Activated T-cell treated with anti-CD3 and anti-CD28 coated beads for 1 hour (primary cell): ENCODE measurements around the gene MOCS2.

Experiments used
- DNase-seq: peaks from one replicate; pipeline ENCODE4 v3.0.0-alpha.2; 2020; ENCODE audit warnings: low read depth

The MOCS2 gene

GRCh38 chr5:53092242-53092641, 17.3 kb downstream of the MOCS2 start:
- DNase-seq, result no peak

DNA sequence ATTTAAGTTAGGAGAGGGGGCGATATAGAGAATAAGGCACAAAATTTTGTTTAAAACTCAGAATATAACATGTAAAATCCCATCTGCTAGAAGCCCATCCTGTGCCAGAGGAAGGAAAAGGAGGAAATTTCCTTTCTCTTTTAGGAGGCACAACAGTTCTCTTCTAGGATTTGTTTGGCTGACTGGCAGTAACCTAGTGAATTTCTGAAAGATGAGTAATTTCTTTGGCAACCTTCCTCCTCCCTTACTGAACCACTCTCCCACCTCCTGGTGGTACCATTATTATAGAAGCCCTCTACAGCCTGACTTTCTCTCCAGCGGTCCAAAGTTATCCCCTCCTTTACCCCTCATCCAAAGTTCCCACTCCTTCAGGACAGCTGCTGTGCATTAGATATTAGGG, 18.3 kb downstream of the MOCS2 start:
- DNase-seq, result no peak

DNA sequence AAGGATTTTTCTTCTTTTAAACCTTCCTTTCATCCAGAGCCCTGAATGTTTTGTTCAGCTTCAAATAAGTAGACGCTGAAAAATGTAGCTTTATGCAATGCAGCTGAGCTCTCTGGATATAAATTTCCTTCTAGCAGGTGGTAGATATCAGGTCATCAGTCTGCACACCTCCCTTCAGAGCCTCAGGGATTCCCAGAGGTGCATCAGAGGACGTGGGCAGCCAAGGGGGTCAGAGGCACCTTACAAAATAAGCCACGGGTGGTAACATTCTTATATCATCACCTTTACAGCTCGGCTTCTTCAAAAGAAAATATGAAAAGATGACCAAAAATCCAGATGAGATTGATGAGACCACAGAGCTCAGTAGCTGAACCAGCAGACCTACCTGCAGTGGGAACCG, 19.3 kb downstream of the MOCS2 start:
- no peak for DNase-seq

- no peak for DNase-seq
Observed at GRCh38 chr5:53089481-53089991, 20.0 kb downstream of the MOCS2 start.

DNA sequence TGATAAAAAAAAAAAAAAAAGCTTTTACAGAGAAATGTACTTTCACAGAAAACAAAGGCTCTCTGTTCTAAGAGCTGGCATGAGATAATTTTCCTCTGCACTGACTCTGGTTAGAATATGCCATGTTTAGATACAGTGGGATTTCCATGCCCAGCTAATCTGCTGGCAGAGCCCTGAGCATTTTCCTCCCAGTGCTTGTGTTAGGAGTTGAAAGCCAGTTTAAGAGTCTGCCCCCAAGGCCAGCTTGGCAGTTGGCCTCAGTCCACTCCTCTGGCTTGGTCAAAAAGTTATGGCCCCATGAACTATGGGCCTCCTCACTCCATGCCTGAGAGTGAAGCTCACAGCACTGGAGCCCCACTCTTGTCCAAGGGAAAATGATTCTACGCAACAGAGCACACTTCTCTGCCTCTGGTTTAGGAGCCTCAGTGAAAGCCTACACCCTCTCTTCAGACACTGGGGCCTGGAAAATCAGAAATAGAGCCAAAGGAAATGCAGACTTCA, 21.9 kb downstream of the MOCS2 start:
- no peak for DNase-seq

DNA sequence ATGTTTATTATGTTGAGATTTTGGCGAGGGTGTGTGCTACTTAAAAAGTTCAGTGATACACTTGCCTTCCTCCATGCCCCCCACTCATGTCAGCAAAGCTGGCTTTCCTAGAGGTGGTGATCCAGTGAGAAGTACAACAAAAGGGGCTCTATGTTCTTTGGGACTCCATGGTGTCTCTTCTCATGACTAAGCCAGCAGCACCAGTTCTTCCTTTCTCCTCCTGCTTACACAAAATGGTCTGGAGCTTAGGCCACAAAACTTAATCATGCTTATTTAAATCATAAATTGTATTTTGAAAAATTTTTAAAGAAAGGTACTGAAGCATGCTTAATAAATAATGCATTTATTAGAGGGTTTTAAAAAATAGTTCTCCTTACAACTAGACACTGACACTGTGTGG, 22.4 kb downstream of the MOCS2 start:
- DNase-seq, result no peak

DNA sequence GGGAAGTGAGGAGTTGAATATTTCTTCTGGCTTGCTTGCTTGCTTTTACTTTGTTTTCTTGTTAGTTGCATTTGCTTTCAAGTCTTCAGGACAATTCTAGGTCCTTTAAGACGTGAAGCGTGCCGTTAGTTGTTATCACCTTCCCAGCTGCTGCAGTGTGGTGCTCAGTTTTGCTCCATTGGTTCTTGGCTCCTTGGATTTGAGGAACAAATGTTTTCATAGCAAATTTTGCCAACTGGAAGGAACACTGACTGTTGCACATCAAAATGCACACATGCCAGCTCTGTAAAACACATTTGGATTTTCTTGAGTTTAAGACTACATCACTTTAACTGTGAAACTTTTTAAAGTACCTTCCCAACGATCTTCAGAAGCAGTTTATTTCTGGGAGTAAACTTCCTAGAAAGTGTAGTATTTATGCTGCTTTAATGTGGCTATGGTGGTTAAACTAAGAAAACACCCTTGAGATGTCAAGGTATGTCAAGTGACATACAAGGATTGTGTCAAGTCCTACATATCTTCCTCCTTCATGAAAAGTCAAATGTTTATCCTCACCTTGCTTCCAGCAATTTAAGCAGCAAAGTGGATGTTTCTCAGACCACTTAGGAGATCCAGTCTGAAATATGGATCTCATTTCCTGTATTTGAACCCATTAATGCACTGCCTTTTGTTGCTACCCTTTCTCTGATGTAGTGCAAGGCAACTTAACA, 24.9 kb downstream of the MOCS2 start:
- DNase-seq, result no peak

DNA sequence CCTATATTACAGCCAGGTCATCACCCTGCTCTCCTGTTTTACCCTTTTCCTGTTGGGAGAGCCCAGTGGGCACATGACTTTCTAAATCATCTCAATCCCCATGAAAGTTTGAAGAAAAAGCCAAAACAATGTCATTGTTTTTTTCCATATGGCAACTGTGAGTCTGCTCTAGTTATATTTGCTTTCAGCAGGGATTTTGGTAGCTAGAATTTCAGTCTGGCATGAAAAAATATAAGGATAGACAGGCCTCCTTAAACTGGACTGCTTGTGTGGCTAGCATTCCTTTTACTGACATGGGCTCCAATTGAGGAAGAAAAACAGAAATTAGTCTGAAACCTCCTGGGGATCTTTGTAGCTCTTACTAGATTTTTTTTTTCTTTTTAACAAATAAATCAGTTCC, 25.6 kb downstream of the MOCS2 start:
- DNase-seq, result no peak

- DNase-seq, result no peak
Observed at GRCh38 chr5:53080271-53080670, 29.3 kb downstream of the MOCS2 start.

DNA sequence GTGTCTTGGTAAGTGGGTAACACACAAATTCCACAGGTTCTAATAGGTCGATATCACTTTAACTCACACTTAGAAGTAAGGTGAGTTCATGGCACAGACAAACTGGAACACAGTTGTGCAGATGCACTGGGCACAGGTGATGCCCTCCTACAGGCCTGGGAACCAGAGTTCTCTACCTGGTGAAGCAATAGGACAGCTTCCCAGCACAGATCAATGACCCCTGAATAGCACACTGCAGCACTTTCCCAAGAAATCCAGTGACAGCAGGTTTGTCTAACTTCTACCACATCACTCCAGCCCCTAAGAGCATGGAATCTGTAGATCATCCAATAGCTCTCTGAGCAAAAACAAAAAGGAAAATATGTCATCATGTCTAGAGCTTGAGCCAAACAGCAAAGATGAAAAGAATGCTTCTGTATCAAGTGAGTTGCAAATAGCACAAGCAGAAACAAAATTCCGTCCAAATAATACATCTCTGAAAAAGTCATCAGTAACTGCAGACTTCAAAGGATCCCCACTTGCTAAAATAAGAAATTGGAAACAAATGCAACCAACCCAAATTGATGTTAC, 33.5 kb downstream of the MOCS2 start:
- DNase-seq, result no peak

- DNase-seq, result no peak
Observed at GRCh38 chr5:53073348-53073747, 36.2 kb downstream of the MOCS2 start.

GRCh38 chr5:53071738-53072137, 37.8 kb downstream of the MOCS2 start:
- no peak for DNase-seq

DNA sequence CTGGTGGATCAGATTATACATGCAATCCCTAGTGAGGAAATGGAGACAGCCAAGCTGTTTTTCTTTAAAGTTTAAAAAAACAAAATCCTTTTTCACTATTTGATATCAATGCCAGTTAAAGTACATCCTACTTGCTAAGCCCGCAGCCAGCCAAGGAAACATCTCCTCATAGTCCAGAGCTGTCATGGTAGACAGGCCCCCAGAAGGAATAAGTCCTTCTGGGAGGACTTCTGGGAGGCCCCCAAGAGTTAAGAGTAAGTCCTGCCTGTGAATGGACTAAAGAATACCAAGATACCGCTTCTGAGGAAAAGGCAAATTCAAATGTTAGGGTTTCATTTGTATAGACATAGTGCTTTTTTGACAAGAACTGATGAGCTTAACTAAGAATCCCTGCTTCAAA, 38.3 kb downstream of the MOCS2 start:
- DNase-seq, result no peak

- no peak for DNase-seq
Observed at GRCh38 chr5:53069626-53070025, 39.9 kb downstream of the MOCS2 start.

- no peak for DNase-seq
Observed at GRCh38 chr5:53068291-53068836, 41.2 kb downstream of the MOCS2 start.

DNA sequence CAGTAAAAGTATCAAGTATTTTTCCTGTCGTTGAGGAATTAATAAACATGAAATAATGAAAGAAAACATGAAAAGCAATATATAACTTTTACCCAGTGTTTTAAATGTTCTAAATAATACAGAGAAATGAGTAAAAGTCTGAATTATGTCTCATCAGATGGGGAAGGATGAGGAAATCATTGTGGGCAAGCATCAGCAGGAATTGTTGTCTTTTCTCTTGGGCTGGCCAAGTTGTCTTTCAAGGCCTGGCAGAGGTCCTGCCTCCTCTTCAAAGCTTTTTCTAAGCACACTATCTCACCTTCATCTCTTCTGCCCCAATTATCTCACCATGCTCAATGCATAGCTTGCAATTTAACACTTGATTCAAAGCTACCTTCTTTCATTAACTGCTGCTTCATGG, 41.9 kb downstream of the MOCS2 start:
- no peak for DNase-seq

DNA sequence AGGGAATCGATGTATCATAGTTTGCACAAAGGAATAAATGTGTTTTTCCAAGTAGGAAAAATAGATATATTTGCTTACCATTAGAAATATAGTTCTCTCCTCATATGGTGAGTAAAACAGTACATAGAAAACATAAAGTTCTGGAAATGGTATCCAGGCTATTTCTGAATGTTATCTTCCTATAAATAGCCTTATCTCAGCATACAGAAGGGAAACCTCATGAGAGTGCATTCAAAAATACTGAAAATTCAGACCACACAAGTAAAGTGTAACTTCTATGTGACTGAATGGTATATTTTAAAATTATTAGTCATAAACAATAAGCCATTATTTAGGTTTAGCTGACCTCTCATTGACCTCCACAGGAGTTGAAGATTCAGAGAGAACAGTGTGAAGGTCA, 43.5 kb downstream of the MOCS2 start:
- no peak for DNase-seq

- no peak for DNase-seq
Observed at GRCh38 chr5:53063791-53064190, 45.8 kb downstream of the MOCS2 start.

GRCh38 chr5:53063176-53063575, 46.4 kb downstream of the MOCS2 start:
- DNase-seq, result no peak

GRCh38 chr5:53059281-53059680, 50.3 kb downstream of the MOCS2 start:
- DNase-seq, result no peak

- no peak for DNase-seq
Observed at GRCh38 chr5:53055365-53055764, 54.2 kb downstream of the MOCS2 start.

- no peak for DNase-seq
Observed at GRCh38 chr5:53053364-53053763, 56.2 kb downstream of the MOCS2 start.

DNA sequence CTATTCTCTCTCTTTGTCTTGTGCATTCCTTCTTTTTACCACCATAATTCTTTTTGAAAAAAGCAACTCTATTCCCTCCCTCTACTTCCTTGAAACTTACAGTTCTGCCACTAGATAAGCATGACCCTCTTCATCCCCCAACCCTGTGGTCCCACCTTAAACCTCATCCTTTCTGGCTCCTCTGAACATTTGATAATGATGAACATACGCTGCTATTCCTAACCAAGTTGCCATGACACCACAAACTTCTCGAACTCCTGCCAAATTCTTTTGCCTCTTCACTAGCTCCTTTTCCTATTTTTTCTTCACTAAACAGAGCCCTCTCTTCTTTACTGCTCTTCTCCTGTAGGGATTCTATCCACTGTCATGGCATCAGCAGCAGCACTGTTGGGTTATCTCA, 57.1 kb downstream of the MOCS2 start:
- DNase-seq, result no peak

DNA sequence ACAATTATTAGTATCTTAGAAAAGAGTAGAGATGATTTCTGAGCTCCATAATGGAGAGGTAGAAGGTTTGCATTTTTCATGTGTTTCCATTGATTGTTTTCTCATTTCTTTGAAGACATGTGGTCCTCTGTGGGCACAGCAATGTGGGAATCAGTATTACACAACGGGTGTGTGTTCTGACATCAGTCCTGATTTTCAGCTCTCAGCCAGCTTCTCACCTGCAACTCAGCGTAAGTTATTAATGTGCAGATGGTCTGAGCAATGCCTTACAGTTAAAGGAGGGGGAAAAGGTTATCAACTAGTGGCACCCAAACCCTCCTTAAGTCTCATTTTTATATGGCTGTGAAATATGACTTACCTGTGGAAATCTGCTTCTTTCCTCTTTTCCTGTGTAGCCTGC, 61.3 kb downstream of the MOCS2 start:
- no peak for DNase-seq
